Stimulated activated CD8-positive, alpha-beta memory T cell treated with anti-CD3 and anti-CD28 coated beads, Interleukin-15, amount 100 ng/mL, for 4 hours (primary cell): ENCODE measurements around the gene KRTAP5-8.
"Not testable (repeated sequence)": the region's sequence is repeated elsewhere in the genome, so short reads cannot be mapped to it uniquely, and the experiment has no call there.

Source experiments
- DNase-seq, 2 donors: peaks; one replicate each; pipeline ENCODE4 v3.0.0-alpha.2; 2020; ENCODE audit warnings: low read depth in 2 of 2

Gene KRTAP5-8

GRCh38 chr11:71507102-71507501 lies 30.7 kb upstream of the KRTAP5-8 start:
- no peak for DNase-seq

- DNase-seq, result no peak
These were observed 19.0 kb upstream of the KRTAP5-8 start for GRCh38 chr11:71518506-71519471.

- no peak for DNase-seq
These were observed 18.3 kb upstream of the KRTAP5-8 start for GRCh38 chr11:71519546-71519945.

- no peak for DNase-seq
These were observed 12.5 kb upstream of the KRTAP5-8 start for GRCh38 chr11:71525188-71525937.

GRCh38 chr11:71525938-71526495 lies 11.8 kb upstream of the KRTAP5-8 start:
- no peak for DNase-seq

GRCh38 chr11:71526796-71527575 lies 10.8 kb upstream of the KRTAP5-8 start, which contains the start of gene KRTAP5-7:
KRTAP5-7 (plus strand) TSS chr11:71527267; CDS start chr11:71527301, 34 bp downstream.
- DNase-seq, result not testable (repeated sequence)

GRCh38 chr11:71527576-71528210 lies 10.1 kb upstream of the KRTAP5-8 start:
- no peak for DNase-seq

- no peak for DNase-seq
These were observed 7.2 kb upstream of the KRTAP5-8 start for GRCh38 chr11:71530602-71531001.

GRCh38 chr11:71532036-71532610 lies 5.7 kb upstream of the KRTAP5-8 start:
- no peak for DNase-seq

GRCh38 chr11:71534711-71535608 lies 2.9 kb upstream of the KRTAP5-8 start:
- not testable (repeated sequence) for DNase-seq

- DNase-seq, result no peak
These were observed 2.0 kb upstream of the KRTAP5-8 start for GRCh38 chr11:71535825-71536224.

GRCh38 chr11:71537537-71537936 lies 288 bp upstream of the KRTAP5-8 start:
- DNase-seq, result no peak

GRCh38 chr11:71538666-71538990 lies 803 bp downstream of the KRTAP5-8 start:
- DNase-seq, result no peak

GRCh38 chr11:71539017-71539416 lies 1.2 kb downstream of the KRTAP5-8 start:
- no peak for DNase-seq

- DNase-seq, result not testable (repeated sequence)
These were observed 2.1 kb downstream of the KRTAP5-8 start for GRCh38 chr11:71539971-71540370.

- DNase-seq, result not testable (repeated sequence)
These were observed 2.9 kb downstream of the KRTAP5-8 start for GRCh38 chr11:71540521-71541304.

- DNase-seq, result no peak
These were observed 4.6 kb downstream of the KRTAP5-8 start for GRCh38 chr11:71542382-71542781.

GRCh38 chr11:71542879-71543777 lies 5.3 kb downstream of the KRTAP5-8 start:
- no peak for DNase-seq
